Activated CD8-positive, alpha-beta memory T cell treated with anti-CD3 and anti-CD28 coated beads, Interleukin-2, amount 10 ng/mL, durations not matched to agents 7 days and 5 days (primary cell): Measurements from ENCODE around the gene GJB3. TPM values are rescaled to one million over a fixed set of nuclear protein-coding genes. Genes with fewer than 3 reads are reported as not detected.
"Not testable (repeated sequence)": the region's sequence is repeated elsewhere in the genome, so short reads cannot be mapped to it uniquely, and the experiment has no call there.

Experiments used
- ATAC-seq: fragments of 150-1000 bp; cut with Tn5 transposase; one replicate; pipeline ENCODE4 v1.10.0; 2021; ENCODE audit warnings: moderate library complexity
- CTCF ChIA-PET: fragments of 350-600 bp; sonication (Branson Sonifier 250); formaldehyde crosslinking; loops from one replicate; lab custom pipeline; 2021; ENCODE audit warnings: antibody characterized with exemption; lab: Charles Lee
- DNase-seq: peaks from one replicate; pipeline ENCODE4 v3.0.0-alpha.2; 2020
- H3K27ac Mint-ChIP-seq: one replicate; pipeline ENCODE4 v1.8.0; 2021; ENCODE audit warnings: mild to moderate bottlenecking, mixed read lengths
- H3K27me3 Mint-ChIP-seq: one replicate; pipeline ENCODE4 v1.8.0; 2021; ENCODE audit warnings: mixed read lengths
- H3K36me3 Mint-ChIP-seq: one replicate; pipeline ENCODE4 v1.8.0; 2021; ENCODE audit warnings: mild to moderate bottlenecking, mixed read lengths
- H3K4me1 Mint-ChIP-seq: one replicate; pipeline ENCODE4 v1.8.0; 2021; ENCODE audit warnings: mixed read lengths
- H3K4me3 Mint-ChIP-seq: one replicate; pipeline ENCODE4 v1.8.0; 2021; ENCODE audit warnings: mild to moderate bottlenecking, moderate library complexity, mixed read lengths
- H3K9me3 Mint-ChIP-seq: one replicate; pipeline ENCODE4 v1.8.0; 2022; ENCODE audit warnings: low read depth, mixed read lengths
- total RNA-seq, 2 experiments: library from RNA; stranded (reverse); gene quantifications; one replicate each; pipeline ENCODE4 v1.2.3, GENCODE V29; 2021

The GJB3 gene
- total RNA-seq, 2 experiments from 2014 or later: not detected

DNA sequence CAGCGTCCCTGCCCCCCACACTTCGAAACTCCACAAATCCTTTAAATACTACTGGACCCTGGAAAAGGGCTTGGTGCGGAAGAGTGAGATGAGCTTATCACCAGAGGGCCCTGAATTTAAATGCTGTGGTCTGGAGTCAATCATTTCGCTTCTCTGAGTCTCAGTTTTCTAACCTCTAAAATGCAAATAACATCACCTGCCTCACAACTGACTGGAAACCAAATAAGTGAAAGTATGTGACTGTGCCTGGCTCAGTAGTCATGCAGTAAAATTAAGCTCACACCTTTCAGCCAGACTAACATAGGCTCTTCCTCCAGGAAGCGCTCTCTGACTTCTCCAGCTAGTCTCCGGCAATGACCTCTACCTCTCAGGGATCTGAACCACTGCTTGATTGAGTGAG, 16.0 kb downstream of the GJB3 start:
- H3K36me3 Mint-ChIP-seq: no peaks in the 10 kb centered on the region
- CTCF ChIA-PET: interaction anchor here (1.3 to 1.6 kb wide), 3 partner anchors 8 to 56 kb away, joined by 3 to 7 read pairs (median 5); no protein-coding TSS in a partner anchor
- ATAC-seq (no peak), DNase-seq (no peak)
- H3K4me3 Mint-ChIP-seq: no peak overlapping the region
- peaks cover 14% of the 10 kb centered on the region for H3K27me3 Mint-ChIP-seq
- no peak overlapping the region for H3K27ac Mint-ChIP-seq
- no peaks in the 10 kb centered on the region for H3K9me3 Mint-ChIP-seq
- peaks cover 6% of the 10 kb centered on the region for H3K4me1 Mint-ChIP-seq

DNA sequence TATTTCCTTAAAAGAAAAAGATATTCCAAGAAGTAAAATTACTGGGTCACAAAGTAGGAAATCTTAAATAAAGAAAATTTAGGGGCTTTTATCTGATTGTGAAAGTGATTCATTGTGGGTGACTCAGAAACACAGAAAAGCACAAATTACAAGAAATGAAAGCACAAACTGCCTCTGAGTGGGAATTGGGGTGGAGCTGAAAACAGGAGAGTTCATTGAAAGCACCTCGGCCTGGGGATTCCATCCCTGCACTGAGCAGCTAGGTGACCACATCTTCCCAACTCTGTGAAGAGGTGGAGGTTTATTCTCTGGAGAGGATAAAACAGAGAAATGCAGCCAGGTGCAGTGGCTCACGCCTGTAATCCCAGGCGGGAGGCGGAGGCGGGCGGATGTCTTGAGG, 19.2 kb downstream of the GJB3 start:
- Mint-ChIP-seq H3K4me1 (peaks cover 3% of the 10 kb centered on the region), H3K27me3 (peaks cover 3% of the 10 kb centered on the region), H3K4me3 (no peak overlapping the region), H3K36me3 (peaks cover 2% of the 10 kb centered on the region), H3K9me3 (no peaks in the 10 kb centered on the region), H3K27ac (no peak overlapping the region)
- no peak for ATAC-seq
- DNase-seq: no peak
- CTCF ChIA-PET: no interaction called here

DNA sequence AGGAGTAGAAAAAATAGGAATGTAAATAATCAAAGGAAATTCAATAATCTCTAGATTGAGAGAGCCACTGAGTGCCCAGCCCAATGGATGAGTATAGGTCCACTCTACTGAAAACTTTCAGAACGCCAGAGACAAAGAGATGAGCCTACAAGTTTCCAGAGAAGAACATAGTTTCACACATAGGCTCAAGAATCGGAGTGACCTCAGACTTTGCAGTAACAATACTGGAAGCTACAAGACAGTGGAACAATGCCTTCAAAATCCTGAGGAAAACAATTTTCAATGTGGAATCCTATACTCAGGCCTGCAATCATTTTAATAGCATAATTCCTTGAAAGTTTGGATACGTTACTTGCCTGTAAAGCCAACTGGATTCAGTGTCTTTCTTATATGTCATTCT, 22.8 kb downstream of the GJB3 start:
- H3K27ac Mint-ChIP-seq: no peak overlapping the region
- CTCF ChIA-PET: no interaction called here
- no peak overlapping the region for H3K4me3 Mint-ChIP-seq
- DNase-seq (no peak), ATAC-seq (no peak)
- peaks cover 3% of the 10 kb centered on the region for H3K27me3 Mint-ChIP-seq
- H3K4me1 Mint-ChIP-seq: peaks cover 3% of the 10 kb centered on the region
- peaks cover 2% of the 10 kb centered on the region for H3K36me3 Mint-ChIP-seq
- H3K9me3 Mint-ChIP-seq: no peaks in the 10 kb centered on the region

DNA sequence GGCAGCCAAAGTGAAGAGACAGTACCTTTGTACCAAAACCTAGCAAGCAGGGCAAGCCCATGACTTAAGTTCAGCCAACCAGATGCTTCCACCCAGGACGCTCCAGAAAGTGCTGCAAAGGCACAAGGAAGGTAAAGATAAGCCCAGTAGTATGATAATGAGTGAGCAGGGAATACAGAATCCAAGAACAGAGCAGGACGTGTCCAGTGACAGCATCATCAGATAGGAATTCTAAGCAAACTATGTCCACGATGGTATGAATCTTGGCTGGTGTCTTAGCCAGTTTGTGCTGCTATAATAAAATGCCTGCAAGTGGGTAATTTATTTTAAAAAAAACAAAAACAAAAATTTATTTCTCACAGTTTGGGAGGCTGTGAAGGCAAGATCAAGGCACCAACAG, 25.4 kb downstream of the GJB3 start:
- DNase-seq (no peak), ATAC-seq (no peak)
- H3K4me1 Mint-ChIP-seq: peaks cover 4% of the 10 kb centered on the region
- H3K4me3 Mint-ChIP-seq: no peak overlapping the region
- no peak overlapping the region for H3K27ac Mint-ChIP-seq
- peaks cover 3% of the 10 kb centered on the region for H3K36me3 Mint-ChIP-seq
- CTCF ChIA-PET: no interaction called here
- H3K27me3 Mint-ChIP-seq: peaks cover 3% of the 10 kb centered on the region
- H3K9me3 Mint-ChIP-seq: peaks cover 5% of the 10 kb centered on the region

DNA sequence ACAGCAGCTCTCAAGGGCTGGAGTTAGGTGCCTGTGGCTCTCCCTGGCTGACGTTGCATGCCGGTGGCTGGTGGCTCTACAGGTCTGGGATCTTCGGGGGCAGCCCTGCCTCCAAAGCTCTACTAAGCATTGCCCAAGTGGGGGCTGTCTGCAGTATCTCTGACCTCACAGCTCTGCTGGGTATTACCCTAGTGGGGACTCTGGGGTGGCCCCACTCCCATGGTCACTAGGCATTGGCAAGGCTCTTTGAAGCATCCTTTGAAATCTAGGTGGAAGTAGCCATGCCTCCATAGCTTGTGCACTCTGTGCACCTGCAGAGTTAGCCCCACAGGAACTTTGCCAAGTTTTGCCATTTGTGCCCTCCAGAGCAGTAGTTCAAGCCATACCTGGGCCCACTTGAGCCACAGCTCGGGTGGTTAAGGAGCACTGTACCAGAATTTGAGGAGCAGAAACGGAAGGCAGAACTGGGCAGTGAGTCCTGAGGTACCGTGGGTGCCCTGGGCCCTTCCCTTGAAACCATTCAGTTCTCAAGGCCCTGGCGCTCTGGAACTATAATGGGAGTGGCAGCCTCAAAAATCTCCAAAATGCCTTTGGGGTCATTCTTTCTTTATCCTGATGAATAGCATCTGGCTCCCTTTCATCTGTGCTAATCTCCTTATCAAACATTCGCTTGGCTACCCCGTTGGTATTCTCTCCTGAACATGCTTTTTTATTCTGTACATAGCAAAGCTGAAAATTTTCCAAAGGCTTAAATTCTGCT, 27.2 kb downstream of the GJB3 start:
- Mint-ChIP-seq H3K9me3 (peaks cover 5% of the 10 kb centered on the region), H3K27ac (no peak overlapping the region), H3K4me3 (no peak overlapping the region), H3K4me1 (peaks cover 4% of the 10 kb centered on the region), H3K27me3 (peaks cover 3% of the 10 kb centered on the region), H3K36me3 (peaks cover 3% of the 10 kb centered on the region)
- DNase-seq: no peak
- ATAC-seq: no peak
- CTCF ChIA-PET: no interaction called here

DNA sequence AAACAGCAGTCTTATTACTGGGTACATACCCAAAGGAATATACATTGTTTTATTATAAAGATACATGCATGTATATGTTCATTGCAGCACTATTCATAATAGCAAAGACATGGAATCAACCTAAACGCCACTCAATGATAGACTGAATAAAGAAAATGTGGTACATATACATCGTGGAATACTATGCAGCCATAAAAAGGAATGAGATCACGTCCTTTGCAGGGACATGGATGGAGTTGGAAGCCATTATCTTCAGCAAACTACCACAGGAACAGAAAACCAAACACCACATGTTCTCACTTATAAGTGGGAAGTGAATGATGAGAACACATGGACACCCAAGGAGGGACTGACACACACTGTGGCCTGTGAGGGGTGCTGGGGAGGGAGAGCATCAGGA, 29.8 kb downstream of the GJB3 start:
- not testable (repeated sequence) for H3K27ac Mint-ChIP-seq, H3K36me3 Mint-ChIP-seq, H3K9me3 Mint-ChIP-seq, H3K27me3 Mint-ChIP-seq, H3K4me1 Mint-ChIP-seq, H3K4me3 Mint-ChIP-seq, DNase-seq, ATAC-seq
- CTCF ChIA-PET: interaction anchor here (0.6 kb wide), 1 partner anchor 94 kb away, joined by 3 read pairs; no protein-coding TSS in a partner anchor

DNA sequence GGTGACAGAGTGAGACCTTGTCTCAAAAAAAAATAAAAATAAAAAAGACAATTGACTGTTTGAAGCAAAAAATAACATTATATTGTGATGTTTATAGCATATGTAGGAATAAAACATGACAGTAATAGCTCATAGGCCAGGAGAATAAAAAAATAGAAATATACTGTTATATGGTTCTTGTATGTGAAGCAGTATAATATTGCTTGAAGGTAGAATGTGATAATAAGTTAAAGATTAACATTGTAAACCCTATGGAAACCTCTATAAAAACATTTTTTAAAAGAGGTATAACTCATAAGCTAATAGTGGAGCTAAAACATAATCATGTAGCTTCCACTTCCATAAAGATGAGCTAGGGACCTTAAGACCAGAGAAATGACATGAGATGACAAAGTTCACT, 35.3 kb downstream of the GJB3 start:
- ATAC-seq (no peak), DNase-seq (no peak)
- CTCF ChIA-PET: no interaction called here
- Mint-ChIP-seq H3K27ac (no peak overlapping the region), H3K4me1 (no peaks in the 10 kb centered on the region), H3K4me3 (no peak overlapping the region), H3K27me3 (no peaks in the 10 kb centered on the region), H3K9me3 (no peaks in the 10 kb centered on the region), H3K36me3 (no peaks in the 10 kb centered on the region)

DNA sequence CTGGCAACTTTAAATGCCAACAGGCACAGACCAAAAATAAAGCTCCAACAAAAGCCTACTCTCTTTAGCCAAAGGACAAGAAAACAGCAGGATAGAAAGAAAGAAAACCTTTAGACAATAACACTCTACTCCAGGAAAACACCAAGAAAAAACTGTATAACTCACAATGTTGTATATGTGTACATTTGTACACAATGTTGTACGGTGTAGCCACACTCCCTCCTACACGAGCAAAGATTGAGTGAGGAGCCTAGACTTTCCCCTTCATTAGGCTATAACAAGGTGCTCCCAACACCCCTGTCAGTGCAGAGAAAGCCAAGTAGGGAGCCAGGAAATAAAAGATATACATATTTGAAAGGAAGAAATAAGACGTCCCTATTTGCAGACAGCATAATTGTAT, 35.8 kb downstream of the GJB3 start:
- CTCF ChIA-PET: no interaction called here

DNA sequence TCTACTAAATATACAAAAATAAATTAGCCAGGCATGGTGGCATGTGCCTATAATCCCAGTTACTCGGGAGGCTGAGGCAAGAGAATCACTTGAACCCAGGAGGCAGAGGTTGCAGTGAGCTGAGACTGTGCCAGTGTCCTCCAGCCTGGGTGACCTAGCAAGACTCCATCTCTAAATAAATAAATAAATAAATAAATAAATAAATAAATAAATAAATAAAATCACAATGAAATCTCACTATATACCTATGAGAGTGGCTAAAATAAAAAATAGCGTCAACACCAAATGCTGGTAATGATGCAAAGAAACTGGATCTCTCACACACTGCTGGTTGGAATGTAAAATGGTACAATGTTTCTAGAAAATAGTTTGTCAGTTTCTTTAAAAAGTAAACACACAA, 37.8 kb downstream of the GJB3 start:
- H3K27ac Mint-ChIP-seq, CTCF ChIA-PET, H3K36me3 Mint-ChIP-seq, DNase-seq, H3K4me1 Mint-ChIP-seq, H3K9me3 Mint-ChIP-seq, ATAC-seq, H3K4me3 Mint-ChIP-seq, H3K27me3 Mint-ChIP-seq: not testable (repeated sequence)

More for the DNA sequence above, 35.8 kb downstream of the GJB3 start:
- no peak overlapping the region for H3K27ac Mint-ChIP-seq
- DNase-seq (no peak), ATAC-seq (no peak)
- no peaks in the 10 kb centered on the region for H3K4me1 Mint-ChIP-seq
- no peaks in the 10 kb centered on the region for H3K36me3 Mint-ChIP-seq
- H3K27me3 Mint-ChIP-seq: no peaks in the 10 kb centered on the region
- no peak overlapping the region for H3K4me3 Mint-ChIP-seq
- no peaks in the 10 kb centered on the region for H3K9me3 Mint-ChIP-seq

DNA sequence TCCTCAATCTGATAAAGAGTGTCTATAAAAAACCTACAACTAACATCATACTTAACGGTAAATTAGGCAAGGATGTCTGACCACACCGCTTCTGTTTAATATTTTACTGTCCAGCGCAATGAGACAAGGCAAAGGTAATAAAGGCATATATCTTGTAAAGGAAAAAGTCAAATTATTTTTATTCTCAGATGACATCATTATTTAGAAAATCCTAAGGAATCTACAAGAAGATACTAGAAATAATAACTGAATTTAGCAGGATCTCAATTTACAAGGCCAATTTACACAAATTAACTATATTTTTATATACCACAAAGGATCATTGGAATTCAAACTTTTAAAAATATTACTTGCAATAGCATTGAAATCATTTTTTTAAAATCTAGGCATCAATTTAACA, 41.2 kb downstream of the GJB3 start:
- DNase-seq (no peak), ATAC-seq (no peak)
- H3K27me3 Mint-ChIP-seq: no peaks in the 10 kb centered on the region
- CTCF ChIA-PET: no interaction called here
- no peaks in the 10 kb centered on the region for H3K36me3 Mint-ChIP-seq
- H3K4me3 Mint-ChIP-seq: no peak overlapping the region
- H3K4me1 Mint-ChIP-seq: no peaks in the 10 kb centered on the region
- no peaks in the 10 kb centered on the region for H3K9me3 Mint-ChIP-seq
- no peak overlapping the region for H3K27ac Mint-ChIP-seq

DNA sequence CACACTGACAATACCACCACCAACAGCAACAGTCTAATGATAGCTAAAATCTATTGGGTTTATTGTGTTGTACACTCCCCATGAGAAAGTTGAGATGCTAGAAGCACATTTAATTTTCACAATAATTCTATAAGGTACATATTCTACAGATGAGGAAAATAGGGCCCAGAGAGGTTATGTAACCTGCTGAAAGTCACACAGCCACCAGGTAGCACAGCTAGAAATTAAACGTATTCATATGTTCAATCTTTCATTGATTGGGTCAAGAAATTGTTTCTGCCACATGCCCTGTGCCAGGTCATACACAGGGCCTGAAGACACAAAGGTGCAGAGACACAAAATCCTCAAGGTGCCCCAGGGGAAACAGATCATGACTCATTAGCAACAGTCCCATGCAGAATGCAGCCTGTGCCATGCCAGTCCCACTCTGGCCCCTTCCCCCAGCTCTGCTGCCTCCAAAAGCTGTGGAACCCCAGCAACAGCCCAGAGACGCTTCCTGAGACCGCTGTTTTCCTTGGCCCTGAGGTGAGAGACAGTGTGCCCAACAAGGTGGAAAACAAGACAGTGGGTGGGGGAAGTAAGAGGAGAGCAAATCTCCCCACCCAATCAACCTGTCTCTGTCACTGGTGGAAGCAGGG, 43.9 kb downstream of the GJB3 start:
- Mint-ChIP-seq H3K4me1 (no peaks in the 10 kb centered on the region), H3K36me3 (no peaks in the 10 kb centered on the region), H3K27me3 (no peaks in the 10 kb centered on the region), H3K27ac (no peak overlapping the region), H3K4me3 (no peak overlapping the region), H3K9me3 (no peaks in the 10 kb centered on the region)
- DNase-seq (no peak), ATAC-seq (no peak)
- CTCF ChIA-PET: no interaction called here

DNA sequence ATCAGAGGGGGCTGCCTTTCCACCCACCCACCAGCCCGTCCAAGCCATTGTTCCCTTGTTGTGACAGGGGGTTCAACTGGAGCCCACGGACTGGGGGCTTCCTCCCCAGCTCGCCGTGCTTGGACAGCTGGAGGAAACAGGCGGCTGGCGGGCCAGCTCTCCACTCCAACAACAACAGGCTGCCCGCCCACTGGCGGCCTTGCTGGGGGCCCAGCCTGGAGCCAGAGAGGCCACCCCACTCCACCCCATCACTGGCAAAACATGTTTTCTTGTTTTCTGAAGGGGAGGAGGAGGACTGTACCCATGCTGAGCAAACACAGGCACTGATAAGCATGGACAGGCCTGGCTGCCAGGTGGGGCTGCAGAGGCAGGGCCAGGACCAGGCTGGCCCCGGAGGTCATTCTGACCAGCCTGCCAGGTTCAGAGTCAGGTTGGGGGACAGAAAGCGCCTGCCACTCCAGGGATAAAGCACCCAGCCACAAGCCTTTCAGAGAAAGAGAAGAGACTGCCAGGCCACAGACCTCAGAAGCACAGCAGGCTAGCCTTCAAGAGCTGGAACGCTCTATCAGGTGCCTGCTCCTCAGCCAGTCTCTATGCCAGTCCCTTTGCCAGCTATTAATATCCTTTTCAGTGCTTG, 44.6 kb downstream of the GJB3 start:
- Mint-ChIP-seq H3K4me3 (no peak overlapping the region), H3K36me3 (no peaks in the 10 kb centered on the region), H3K9me3 (no peaks in the 10 kb centered on the region), H3K27ac (no peak overlapping the region), H3K4me1 (no peaks in the 10 kb centered on the region), H3K27me3 (no peaks in the 10 kb centered on the region)
- ATAC-seq (no peak), DNase-seq (no peak)
- CTCF ChIA-PET: no interaction called here

DNA sequence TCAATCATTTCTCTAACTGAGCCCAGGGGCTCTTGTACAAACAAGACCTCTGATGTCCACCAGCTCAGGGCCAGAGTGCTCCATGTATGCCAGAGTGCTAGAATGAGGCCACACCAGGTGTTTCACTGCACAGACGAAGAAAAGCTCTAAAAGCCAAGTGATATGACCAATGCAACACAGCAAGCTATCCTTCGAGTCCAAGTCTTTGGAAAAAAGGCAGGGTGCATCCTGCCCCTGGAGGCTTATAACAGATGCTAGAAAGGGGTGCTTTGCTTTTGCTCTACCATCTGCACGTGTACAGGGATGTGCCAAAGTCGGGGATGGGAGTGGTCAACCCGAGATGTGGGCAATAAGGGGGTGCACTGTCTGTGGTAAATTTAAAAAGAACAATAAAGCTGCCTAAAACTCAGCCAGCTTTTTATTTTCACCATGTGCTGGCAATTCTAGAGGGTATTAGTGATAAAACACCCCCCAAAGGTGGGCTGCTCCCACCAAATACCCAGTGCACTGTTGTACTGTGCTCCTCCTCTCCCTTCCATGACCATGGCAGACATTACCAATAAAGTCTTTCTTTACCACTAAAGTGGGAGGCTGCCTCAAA, 46.4 kb downstream of the GJB3 start:
- H3K27ac Mint-ChIP-seq: no peak overlapping the region
- H3K9me3 Mint-ChIP-seq: no peaks in the 10 kb centered on the region
- no peaks in the 10 kb centered on the region for H3K4me1 Mint-ChIP-seq
- no peak overlapping the region for H3K4me3 Mint-ChIP-seq
- no peak for ATAC-seq
- no peaks in the 10 kb centered on the region for H3K36me3 Mint-ChIP-seq
- DNase-seq: no peak
- CTCF ChIA-PET: no interaction called here
- no peaks in the 10 kb centered on the region for H3K27me3 Mint-ChIP-seq
